Transverse colon (tissue), 4 donors: ENCODE data around the gene CNGA2. TPM values are rescaled to one million over a fixed set of nuclear protein-coding genes. Genes with fewer than 3 reads are reported as not detected.
A peak's percentile ranks its signal among the peaks of the same experiment; 100 is the strongest.

Experiments
- DNase-seq: peaks from one replicate; pipeline ENCODE4 v3.0.0-alpha.2; 2019
- H3K27ac ChIP-seq, 4 donors: fragments of 200-600 bp; sonication (generic); 2 replicates each; pipeline ENCODE4 v1.5.1; 2016 to 2018; ENCODE audit warnings: inconsistent platforms in 4 of 4
- H3K27me3 ChIP-seq: fragments of 200-600 bp; sonication (generic); 2 replicates; pipeline ENCODE4 v1.5.1; 2017; ENCODE audit warnings: inconsistent platforms
- H3K36me3 ChIP-seq, 4 donors: fragments of 200-600 bp; sonication (generic); 2 replicates each; pipeline ENCODE4 v1.5.1; 2017 to 2019; ENCODE audit warnings: inconsistent platforms in 4 of 4
- H3K4me1 ChIP-seq, 4 donors: fragments of 200-600 bp; sonication (generic); 2 replicates each; pipeline ENCODE4 v1.5.1; 2017 to 2020; ENCODE audit warnings: inconsistent platforms in 4 of 4
- H3K4me3 ChIP-seq, 4 donors: fragments of 200-600 bp; sonication (generic); 1 replicate in 1 of 4; 2 replicates in 3 of 4; pipeline versions ENCODE4 v1.5.1 to v1.6.1; 2017 to 2019; ENCODE audit warnings: inconsistent platforms in 4 of 4
- H3K9me3 ChIP-seq, 2 donors: fragments of 200-600 bp; sonication (generic); 2 replicates each; pipeline ENCODE4 v1.5.1; 2017 to 2019; ENCODE audit warnings: inconsistent platforms in 2 of 2
- CTCF ChIP-seq, 5 experiments: fragments of 200-600 bp in 3 of 5; fragments of 450-650 bp in 2 of 5; sonication (generic) in 3 of 5; IDR thresholded peaks; 1 replicate in 2 of 5; 2 replicates in 3 of 5; pipeline ENCODE4 v1.5.1; 2016 to 2017; ENCODE audit warnings: antibody characterized with exemption in 5 of 5, inconsistent platforms in 3 of 5, mild to moderate bottlenecking in 2 of 5, moderate library complexity in 1 of 5
- EP300 ChIP-seq: sonication (generic); formaldehyde crosslinking; IDR thresholded peaks from one replicate; pipeline ENCODE4 v1.6.1; 2017; ENCODE audit warnings: antibody characterized with exemption, low read depth
- POLR2A ChIP-seq: fragments of 450-650 bp; IDR thresholded peaks from one replicate; pipeline ENCODE4 v1.6.1; 2016; ENCODE audit warnings: antibody characterized with exemption, mild to moderate bottlenecking, moderate library complexity
- POLR2AphosphoS5 ChIP-seq, 3 donors: sonication (generic); formaldehyde crosslinking; IDR thresholded peaks; one replicate each; pipeline ENCODE4 v1.6.1; 2016; ENCODE audit warnings: antibody characterized with exemption in 3 of 3
- WGBS, 2 donors: methylation state at CpG; one replicate each; pipeline ENCODE4 v1.1.5; 2018; ENCODE audit warnings: low coverage in 1 of 2; 5-methylcytosine and 5-hydroxymethylcytosine counted together
- in situ Hi-C, 4 donors: fragments of 200-750 bp; cut with MboI; loops; one replicate each; pipeline versions ENCODE4 v1.15.0 to v1.15.1; 2017; ENCODE audit warnings: low sequenced_read_pairs in 3 of 4, low pct_ligation_motif_present in 1 of 4, low pct_unique_long_range_greater_than_20kb in 1 of 4
- intact Hi-C: fragments of 100-400 bp; cut with DNase I; formaldehyde crosslinking; loops from one replicate; pipeline ENCODE4 v1.15.1; 2023; ENCODE audit warnings: low total_unique reads
- total RNA-seq, 4 donors: library from RNA; depleted of rRNA; stranded (reverse); fragments of >200 nt; gene quantifications; one replicate each; pipeline ENCODE4 v1.1.0, GENCODE V29; 2016

Gene CNGA2
- total RNA-seq, 4 donors from 2014 or later: not detected

DNA sequence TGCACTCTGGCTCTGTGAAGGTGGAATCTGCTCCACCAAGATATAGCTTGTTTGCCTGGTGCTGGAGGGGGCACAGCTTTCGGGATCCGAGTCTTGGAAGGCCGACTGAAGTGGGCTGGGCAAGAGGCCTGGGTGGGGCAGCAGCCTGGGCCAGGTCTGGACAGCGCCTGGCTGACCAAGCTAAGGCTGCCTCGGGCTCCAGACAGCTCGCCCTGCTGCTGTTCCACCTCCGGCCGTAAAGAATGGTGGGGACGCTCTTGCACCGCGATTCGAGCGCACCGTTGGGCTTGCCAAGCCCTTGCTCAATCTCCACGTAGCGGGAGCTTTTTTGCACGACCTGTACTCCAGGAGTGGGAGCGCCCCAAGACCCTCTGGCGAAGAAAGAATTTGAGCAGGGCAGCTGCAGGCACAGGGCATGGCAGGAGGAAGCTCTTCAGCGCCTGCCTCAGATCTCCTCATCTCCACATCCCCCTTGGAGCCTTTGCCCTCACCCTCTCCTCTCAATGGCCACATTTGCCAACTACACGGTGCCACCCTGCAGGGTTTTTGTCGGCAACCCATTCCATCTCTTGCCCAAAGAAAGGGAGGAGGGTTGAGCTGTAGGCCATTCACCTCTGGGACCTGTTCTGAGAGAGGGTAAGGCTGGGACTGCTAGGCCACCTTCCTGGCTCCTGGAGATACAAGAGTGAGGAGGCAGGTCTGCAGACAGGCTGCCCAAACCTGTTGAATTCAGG is 18.9 kb downstream of the CNGA2 start:
- in situ Hi-C loops: loop anchor here in 1 of 4 donors (25.0 kb wide), 1 partner anchor 884 kb away; the partner anchor contains the start of gene GABRQ
- Histone ChIP-seq H3K27ac (no peak overlapping the region), H3K4me1 (no peaks in the 10 kb centered on the region), H3K9me3 (no peaks in the 10 kb centered on the region), H3K27me3 (no peaks in the 10 kb centered on the region), H3K4me3 (no peak overlapping the region), H3K36me3 (no peaks in the 10 kb centered on the region)
- DNase-seq: peak; percentile 28
- 26% methylated on average over 22 of the region's 22 CpGs; no CpG with 5 or more reads in 1 of the 2 donors for WGBS, 2 donors
- peak; percentile 59 to 67 (median 61) for TF ChIP-seq CTCF (IDR thresholded peaks at IDR 0.05)
- TF ChIP-seq POLR2A: no peak
- TF ChIP-seq POLR2AphosphoS5 (IDR thresholded peaks at IDR 0.05): no peak
- no peak for TF ChIP-seq EP300
- intact Hi-C loops: loop anchor here (5.0 kb wide), 1 partner anchor 879 kb away; no protein-coding TSS in a partner anchor

- in situ Hi-C loops (loop anchor here in 1 of 4 donors (25.0 kb wide), 1 partner anchor 883 kb away; the partner anchor contains the start of gene GABRQ), intact Hi-C loops (loop anchor here (5.0 kb wide), 1 partner anchor 878 kb away; no protein-coding TSS in a partner anchor)
- Histone ChIP-seq H3K4me3 (no peak overlapping the region), H3K27ac (no peak overlapping the region), H3K4me1 (no peaks in the 10 kb centered on the region), H3K9me3 (no peaks in the 10 kb centered on the region), H3K27me3 (no peaks in the 10 kb centered on the region), H3K36me3 (no peaks in the 10 kb centered on the region)
- DNase-seq: no peak
- WGBS, 2 donors: 63% methylated on average over 6 of the region's 6 CpGs; no CpG with 5 or more reads in 1 of the 2 donors
- TF ChIP-seq POLR2A (no peak), EP300 (no peak), POLR2AphosphoS5 (IDR thresholded peaks at IDR 0.05) (no peak), CTCF (IDR thresholded peaks at IDR 0.05) (no peak)
These were observed 19.5 kb downstream of the CNGA2 start for GRCh38 chrX:151754047-151754429.

DNA sequence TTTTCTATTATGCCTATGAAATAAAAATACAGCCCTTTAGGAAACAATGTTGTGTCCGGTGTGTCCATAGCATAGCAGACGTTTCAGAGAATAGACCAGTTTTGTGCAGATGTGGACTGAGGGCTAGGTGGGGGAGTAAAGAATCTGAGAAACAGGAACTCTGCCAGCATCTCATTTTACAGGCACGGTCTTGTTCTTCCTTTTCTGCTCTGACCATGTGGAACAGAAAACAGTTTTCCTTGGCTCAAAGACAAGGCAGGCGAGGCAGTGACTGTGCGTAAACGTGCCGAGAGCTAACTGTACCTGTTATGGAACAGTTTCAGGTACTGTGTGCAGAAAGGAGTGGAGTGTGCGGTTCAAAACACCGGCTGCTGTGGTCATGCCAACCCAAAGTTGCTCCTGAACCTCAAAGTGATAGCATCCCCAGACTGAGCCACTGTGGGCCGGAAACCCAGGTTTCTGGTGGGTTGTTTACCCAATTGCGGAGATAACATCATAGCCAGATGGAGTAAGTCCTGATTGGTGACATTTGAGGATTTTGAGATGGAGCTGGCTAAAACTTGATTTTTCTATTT is 20.2 kb downstream of the CNGA2 start:
- Histone ChIP-seq H3K9me3 (no peaks in the 10 kb centered on the region), H3K27ac (no peak overlapping the region), H3K4me3 (no peak overlapping the region), H3K4me1 (no peaks in the 10 kb centered on the region), H3K36me3 (no peaks in the 10 kb centered on the region), H3K27me3 (no peaks in the 10 kb centered on the region)
- 73 to 80% methylated on average over 1 to 11 of the region's 11 CpGs for WGBS, 2 donors
- no peak for TF ChIP-seq POLR2A
- no peak for TF ChIP-seq CTCF (IDR thresholded peaks at IDR 0.05)
- no peak for TF ChIP-seq POLR2AphosphoS5 (IDR thresholded peaks at IDR 0.05)
- no peak for TF ChIP-seq EP300
- intact Hi-C loops (loop anchor here (5.0 kb wide), 1 partner anchor 878 kb away; no protein-coding TSS in a partner anchor), in situ Hi-C loops (loop anchor here in 1 of 4 donors (25.0 kb wide), 1 partner anchor 883 kb away; the partner anchor contains the start of gene GABRQ)
- DNase-seq: no peak

DNA sequence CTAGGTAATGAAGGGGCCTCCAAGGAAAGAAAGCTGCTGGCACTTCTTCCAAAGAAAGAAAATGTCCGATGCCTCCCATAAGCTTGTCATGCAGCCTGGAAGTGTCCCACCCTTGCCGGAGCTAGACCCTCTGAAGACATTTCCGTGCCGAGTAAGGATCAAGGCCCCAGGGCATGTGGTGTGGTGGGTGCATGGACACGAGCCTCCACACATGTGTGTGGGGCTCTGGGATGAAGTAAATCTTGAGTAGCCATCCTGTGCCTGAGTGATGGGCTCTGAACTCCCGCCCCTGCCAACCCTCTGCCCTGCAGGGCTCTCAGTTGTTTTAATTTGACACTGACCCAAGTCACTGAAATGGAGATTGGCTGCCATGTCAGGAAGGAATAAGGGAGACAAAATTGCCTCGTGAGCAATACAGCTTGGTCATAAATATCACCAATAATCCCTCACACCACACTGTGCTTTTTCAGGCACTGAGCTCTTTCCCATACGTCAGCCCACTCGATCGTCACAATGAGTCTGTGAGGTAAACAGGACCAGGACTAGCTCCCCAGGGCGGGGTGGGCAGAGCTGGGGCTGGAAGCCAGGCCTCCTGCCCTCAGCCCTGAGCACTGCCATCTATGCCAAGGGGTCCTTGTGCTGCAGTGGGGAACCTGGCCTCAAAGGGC is 24.6 kb downstream of the CNGA2 start:
- TF ChIP-seq EP300: no peak
- TF ChIP-seq POLR2A: no peak
- Histone ChIP-seq H3K9me3 (no peaks in the 10 kb centered on the region), H3K27me3 (no peaks in the 10 kb centered on the region), H3K36me3 (no peaks in the 10 kb centered on the region), H3K4me3 (no peak overlapping the region), H3K27ac (no peak overlapping the region), H3K4me1 (no peaks in the 10 kb centered on the region)
- DNase-seq: no peak
- intact Hi-C loops (no loop called here), in situ Hi-C loops (loop anchor here in 1 of 4 donors (25.0 kb wide), 1 partner anchor 878 kb away; the partner anchor contains the start of gene GABRQ)
- 77% methylated on average over 11 of the region's 11 CpGs; no CpG with 5 or more reads in 1 of the 2 donors for WGBS, 2 donors
